Activated CD4-positive, alpha-beta memory T cell treated with anti-CD3 and anti-CD28 coated beads, Interleukin-2, amount 10 ng/mL, durations not matched to agents 7 days and 5 days (primary cell): ENCODE data around the gene UBE2D2. TPM values are rescaled to one million over a fixed set of nuclear protein-coding genes. Genes with fewer than 3 reads are reported as not detected.
A peak's percentile ranks its signal among the peaks of the same experiment; 100 is the strongest.

Source experiments
- CTCF ChIA-PET: fragments of 350-600 bp; sonication (Branson Sonifier 250); formaldehyde crosslinking; loops from one replicate; lab custom pipeline; 2021; ENCODE audit warnings: antibody characterized with exemption, inconsistent platforms; lab: Charles Lee
- POLR2A ChIA-PET: fragments of 350-600 bp; sonication (Branson Sonifier 250); formaldehyde crosslinking; loops from one replicate; lab custom pipeline; 2021; ENCODE audit warnings: antibody characterized with exemption; lab: Charles Lee
- DNase-seq: peaks from one replicate; pipeline ENCODE4 v3.0.0-alpha.2; 2020
- H3K27ac Mint-ChIP-seq: one replicate; pipeline ENCODE4 v1.8.0; 2021; ENCODE audit warnings: mild to moderate bottlenecking, mixed read lengths
- H3K27me3 Mint-ChIP-seq: one replicate; pipeline ENCODE4 v1.8.0; 2021; ENCODE audit warnings: mixed read lengths
- H3K36me3 Mint-ChIP-seq: one replicate; pipeline ENCODE4 v1.8.0; 2021; ENCODE audit warnings: low read depth, mixed read lengths
- H3K4me1 Mint-ChIP-seq: one replicate; pipeline ENCODE4 v1.8.0; 2021; ENCODE audit warnings: mixed read lengths
- H3K4me3 Mint-ChIP-seq: one replicate; pipeline ENCODE4 v1.8.0; 2021; ENCODE audit warnings: mild to moderate bottlenecking, mixed read lengths
- H3K9me3 Mint-ChIP-seq: one replicate; pipeline ENCODE4 v1.8.0; 2021; ENCODE audit warnings: mixed read lengths
- total RNA-seq, 2 experiments: library from RNA; stranded (reverse); gene quantifications; one replicate each; pipeline ENCODE4 v1.2.3, GENCODE V29; 2021

The UBE2D2 gene
- total RNA-seq, 2 experiments from 2014 or later, result 241 to 244 TPM

GRCh38 chr5:139631520-139632165 is 70.5 kb downstream of the UBE2D2 start:
- no peak for DNase-seq
- ChIA-PET POLR2A (interaction anchor here (0.9 to 1.8 kb wide), 7 partner anchors 13 to 218 kb away, joined by 3 to 6 read pairs (median 3); partner anchors contain the start of gene UBE2D2), CTCF (interaction anchor here (0.5 to 6.3 kb wide), 15 partner anchors 9 to 432 kb away, joined by 3 to 73 read pairs (median 3); no protein-coding TSS in a partner anchor)
- Mint-ChIP-seq H3K27ac (no peak overlapping the region), H3K27me3 (no peaks in the 10 kb centered on the region), H3K4me3 (no peak overlapping the region), H3K36me3 (peaks cover 43% of the 10 kb centered on the region), H3K9me3 (no peaks in the 10 kb centered on the region), H3K4me1 (peaks cover 36% of the 10 kb centered on the region)

GRCh38 chr5:139633295-139634027 is 72.3 kb downstream of the UBE2D2 start:
- Mint-ChIP-seq H3K36me3 (peaks cover 28% of the 10 kb centered on the region), H3K27ac (peak overlapping the region; percentile 10)

GRCh38 chr5:139634028-139634325 is 72.8 kb downstream of the UBE2D2 start:
- H3K4me3 Mint-ChIP-seq, result no peak overlapping the region
- H3K36me3 Mint-ChIP-seq, result peaks cover 24% of the 10 kb centered on the region
- H3K9me3 Mint-ChIP-seq, result no peaks in the 10 kb centered on the region
- no peaks in the 10 kb centered on the region for H3K27me3 Mint-ChIP-seq
- CTCF ChIA-PET, result interaction anchor here (0.8 to 6.3 kb wide), 27 partner anchors 7 to 214 kb away, joined by 3 to 73 read pairs (median 5); partner anchors contain the start of genes DNAJC18 and UBE2D2
- DNase-seq, result no peak
- H3K4me1 Mint-ChIP-seq, result peaks cover 45% of the 10 kb centered on the region
- POLR2A ChIA-PET, result interaction anchor here (1.3 to 1.9 kb wide), 2 partner anchors 16 to 72 kb away, joined by 4 to 5 read pairs; partner anchors contain the start of gene UBE2D2
- H3K27ac Mint-ChIP-seq, result no peak overlapping the region

More at GRCh38 chr5:139633295-139634027, 72.3 kb downstream of the UBE2D2 start:
- ChIA-PET CTCF (interaction anchor here (0.6 to 6.3 kb wide), 30 partner anchors 11 to 224 kb away, joined by 3 to 73 read pairs (median 4); partner anchors contain the start of genes DNAJC18 and UBE2D2), POLR2A (interaction anchor here (0.8 to 1.9 kb wide), 3 partner anchors 16 to 72 kb away, joined by 3 to 5 read pairs (median 4); partner anchors contain the start of gene UBE2D2)
- Mint-ChIP-seq H3K27me3 (no peaks in the 10 kb centered on the region), H3K4me1 (peaks cover 44% of the 10 kb centered on the region), H3K4me3 (no peak overlapping the region), H3K9me3 (no peaks in the 10 kb centered on the region)
- DNase-seq, result peak; percentile 69

GRCh38 chr5:139634541-139634940 is 73.4 kb downstream of the UBE2D2 start:
- Mint-ChIP-seq H3K4me1 (peaks cover 45% of the 10 kb centered on the region), H3K4me3 (no peak overlapping the region), H3K27me3 (no peaks in the 10 kb centered on the region), H3K27ac (peak overlapping the region; percentile 85), H3K36me3 (peaks cover 19% of the 10 kb centered on the region), H3K9me3 (no peaks in the 10 kb centered on the region)
- DNase-seq, result no peak
- POLR2A ChIA-PET, result interaction anchor here (1.3 to 2.2 kb wide), 4 partner anchors 10 to 73 kb away, joined by 4 to 11 read pairs (median 7); partner anchors contain the start of genes CXXC5 and UBE2D2
- CTCF ChIA-PET, result interaction anchor here (0.8 to 6.3 kb wide), 15 partner anchors 8 to 214 kb away, joined by 3 to 73 read pairs (median 5); partner anchors contain the start of gene UBE2D2

GRCh38 chr5:139635191-139635590 is 74.1 kb downstream of the UBE2D2 start:
- Mint-ChIP-seq H3K4me1 (peaks cover 45% of the 10 kb centered on the region), H3K27me3 (no peaks in the 10 kb centered on the region), H3K27ac (peak overlapping the region; percentile 85), H3K9me3 (no peaks in the 10 kb centered on the region), H3K4me3 (no peak overlapping the region), H3K36me3 (peaks cover 15% of the 10 kb centered on the region)
- CTCF ChIA-PET, result interaction anchor here (0.7 to 6.3 kb wide), 12 partner anchors 8 to 131 kb away, joined by 3 to 73 read pairs (median 6); partner anchors contain the start of genes CXXC5 and UBE2D2
- POLR2A ChIA-PET, result interaction anchor here (1.1 to 2.2 kb wide), 8 partner anchors 10 to 130 kb away, joined by 3 to 12 read pairs (median 6); partner anchors contain the start of genes CXXC5 and UBE2D2
- no peak for DNase-seq

- no peaks in the 10 kb centered on the region for H3K9me3 Mint-ChIP-seq
- peak overlapping the region; percentile 42 for H3K4me3 Mint-ChIP-seq
- peaks cover 45% of the 10 kb centered on the region for H3K4me1 Mint-ChIP-seq
- H3K36me3 Mint-ChIP-seq, result peaks cover 13% of the 10 kb centered on the region
- POLR2A ChIA-PET, result interaction anchor here (1.0 to 2.2 kb wide), 10 partner anchors 9 to 220 kb away, joined by 3 to 12 read pairs (median 6); partner anchors contain the start of genes CXXC5 and UBE2D2
- no peaks in the 10 kb centered on the region for H3K27me3 Mint-ChIP-seq
- H3K27ac Mint-ChIP-seq, result peak overlapping the region; percentile 85
- DNase-seq, result no peak
- CTCF ChIA-PET, result interaction anchor here (0.7 to 6.3 kb wide), 17 partner anchors 9 to 220 kb away, joined by 3 to 73 read pairs (median 5); partner anchors contain the start of genes CXXC5 and UBE2D2
These were observed 74.6 kb downstream of the UBE2D2 start for GRCh38 chr5:139635606-139636206.

GRCh38 chr5:139636207-139636792 is 75.2 kb downstream of the UBE2D2 start:
- Mint-ChIP-seq H3K4me1 (peaks cover 45% of the 10 kb centered on the region), H3K36me3 (peaks cover 13% of the 10 kb centered on the region), H3K9me3 (no peaks in the 10 kb centered on the region), H3K27me3 (no peaks in the 10 kb centered on the region), H3K4me3 (peak overlapping the region; percentile 42), H3K27ac (peak overlapping the region; percentile 85)
- POLR2A ChIA-PET, result interaction anchor here (0.7 to 2.2 kb wide), 13 partner anchors 8 to 221 kb away, joined by 3 to 12 read pairs (median 6); partner anchors contain the start of genes CXXC5 and UBE2D2
- DNase-seq, result peak; percentile 74
- CTCF ChIA-PET, result interaction anchor here (0.8 to 6.3 kb wide), 16 partner anchors 10 to 220 kb away, joined by 3 to 73 read pairs (median 5); partner anchors contain the start of genes CXXC5 and UBE2D2

- Mint-ChIP-seq H3K4me3 (peak overlapping the region; percentile 7), H3K27ac (peak overlapping the region; percentile 85), H3K27me3 (no peaks in the 10 kb centered on the region), H3K36me3 (peaks cover 9% of the 10 kb centered on the region), H3K9me3 (no peaks in the 10 kb centered on the region), H3K4me1 (peaks cover 45% of the 10 kb centered on the region)
- ChIA-PET CTCF (interaction anchor here (1.3 to 4.9 kb wide), 5 partner anchors 10 to 214 kb away, joined by 5 to 25 read pairs (median 7); partner anchors contain the start of genes CXXC5 and UBE2D2), POLR2A (interaction anchor here (0.7 to 2.2 kb wide), 7 partner anchors 8 to 222 kb away, joined by 3 to 12 read pairs (median 7); partner anchors contain the start of gene CXXC5)
- DNase-seq, result peak; percentile 60
These were observed 75.9 kb downstream of the UBE2D2 start for GRCh38 chr5:139636975-139637408.

- Mint-ChIP-seq H3K9me3 (no peaks in the 10 kb centered on the region), H3K4me1 (peaks cover 42% of the 10 kb centered on the region)
- POLR2A ChIA-PET, result interaction anchor here (0.9 to 2.2 kb wide), 6 partner anchors 10 to 1009 kb away, joined by 3 to 12 read pairs (median 7); partner anchors contain the start of gene CXXC5
These were observed 76.4 kb downstream of the UBE2D2 start for GRCh38 chr5:139637438-139638089.

GRCh38 chr5:139638090-139638735 is 77.1 kb downstream of the UBE2D2 start:
- DNase-seq, result no peak
- no peaks in the 10 kb centered on the region for H3K9me3 Mint-ChIP-seq
- peaks cover 39% of the 10 kb centered on the region for H3K4me1 Mint-ChIP-seq
- H3K27ac Mint-ChIP-seq, result no peak overlapping the region
- peaks cover 7% of the 10 kb centered on the region for H3K36me3 Mint-ChIP-seq
- H3K27me3 Mint-ChIP-seq, result no peaks in the 10 kb centered on the region
- no peak overlapping the region for H3K4me3 Mint-ChIP-seq
- CTCF ChIA-PET, result interaction anchor here (0.6 to 0.8 kb wide), 2 partner anchors 12 to 86 kb away, joined by 3 read pairs; no protein-coding TSS in a partner anchor
- POLR2A ChIA-PET, result interaction anchor here (0.9 to 1.9 kb wide), 6 partner anchors 9 to 1009 kb away, joined by 3 to 12 read pairs (median 4); partner anchors contain the start of gene CXXC5

More at GRCh38 chr5:139637438-139638089, 76.4 kb downstream of the UBE2D2 start:
- CTCF ChIA-PET, result interaction anchor here (0.6 to 2.0 kb wide), 3 partner anchors 11 to 215 kb away, joined by 3 to 7 read pairs (median 6); partner anchors contain the start of gene CXXC5
- H3K27me3 Mint-ChIP-seq, result no peaks in the 10 kb centered on the region
- H3K27ac Mint-ChIP-seq, result no peak overlapping the region
- no peak for DNase-seq
- peaks cover 9% of the 10 kb centered on the region for H3K36me3 Mint-ChIP-seq
- no peak overlapping the region for H3K4me3 Mint-ChIP-seq
